GM18907 (cell line): ENCODE data around the gene WEE1.
A peak's percentile ranks its signal among the peaks of the same experiment; 100 is the strongest.
"Not testable (repeated sequence)": the region's sequence is repeated elsewhere in the genome, so short reads cannot be mapped to it uniquely, and the experiment has no call there.

ENCODE experiments used
- ATAC-seq: cut with Tn5 transposase; IDR thresholded peaks from one replicate; pipeline ENCODE4 v1.9.1; 2021; ENCODE audit warnings: mild to moderate bottlenecking, moderate library complexity; ENCODE audit not compliant: unreplicated experiment

WEE1 gene

DNA sequence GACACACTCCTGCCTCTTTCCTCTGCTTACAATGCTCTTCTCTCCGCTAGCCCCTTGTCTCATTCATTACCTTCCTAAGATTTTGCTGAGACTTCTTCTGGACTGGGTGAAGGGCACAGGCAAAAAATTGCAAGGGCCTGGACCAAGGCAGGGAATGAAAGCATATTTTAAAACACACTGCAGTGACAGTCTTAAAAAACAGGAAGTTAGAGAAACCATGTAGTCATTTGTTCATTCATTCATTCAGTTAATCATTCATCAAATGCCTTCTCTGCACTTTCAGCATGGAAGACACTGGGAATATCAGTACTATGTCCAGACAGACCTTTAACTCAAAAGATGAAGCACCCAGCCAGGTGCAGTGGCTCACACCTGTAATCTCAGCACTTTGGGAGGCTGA lies 45.5 kb downstream of the WEE1 start:
- no peak for ATAC-seq

GRCh38 chr11:9619971-9620370 lies 46.5 kb downstream of the WEE1 start:
- ATAC-seq, result no peak

GRCh38 chr11:9622353-9622752 lies 48.9 kb downstream of the WEE1 start:
- ATAC-seq, result not testable (repeated sequence)

- ATAC-seq, result not testable (repeated sequence)
These were observed 49.6 kb downstream of the WEE1 start for GRCh38 chr11:9623053-9623452.

DNA sequence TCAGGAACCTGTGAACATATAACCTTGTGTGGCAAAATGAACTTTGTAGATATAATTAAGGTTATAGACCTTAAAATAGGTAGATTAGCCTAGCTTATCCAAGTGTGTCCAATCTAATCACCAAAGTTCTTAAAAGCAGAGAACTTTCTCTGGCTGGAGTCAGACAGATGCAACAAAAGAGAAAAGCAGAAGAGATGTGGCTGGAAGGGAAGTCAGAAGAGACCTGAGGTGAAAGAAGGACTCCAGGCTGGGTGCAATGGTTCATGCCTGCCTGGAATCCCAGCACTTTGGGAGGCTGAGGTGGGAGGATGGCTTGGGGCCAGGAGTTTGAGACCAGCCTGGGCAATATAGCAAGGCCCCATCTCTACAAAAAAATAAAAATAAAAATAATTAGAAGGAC lies 51.0 kb downstream of the WEE1 start:
- no peak for ATAC-seq

- no peak for ATAC-seq
These were observed 51.7 kb downstream of the WEE1 start for GRCh38 chr11:9625162-9625561.

DNA sequence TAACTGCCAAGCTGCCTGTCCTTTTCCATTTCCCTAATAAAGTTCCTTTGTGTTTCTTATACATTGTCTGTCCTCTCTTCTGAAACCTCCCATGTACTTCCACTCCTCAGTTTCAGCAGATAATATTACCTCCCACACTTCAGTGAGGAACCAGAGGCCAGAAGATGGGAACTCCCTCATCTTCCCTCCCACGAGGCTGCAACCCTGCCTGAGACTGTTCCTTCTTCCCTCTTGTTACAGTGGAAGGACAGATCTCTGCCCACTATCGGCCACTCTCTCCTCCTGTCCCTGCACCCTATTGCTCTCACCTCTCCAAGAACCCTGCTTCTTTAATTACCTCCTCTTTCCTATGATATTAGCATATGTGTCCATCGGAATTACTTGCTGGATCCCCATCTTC lies 52.3 kb downstream of the WEE1 start:
- ATAC-seq, result no peak

DNA sequence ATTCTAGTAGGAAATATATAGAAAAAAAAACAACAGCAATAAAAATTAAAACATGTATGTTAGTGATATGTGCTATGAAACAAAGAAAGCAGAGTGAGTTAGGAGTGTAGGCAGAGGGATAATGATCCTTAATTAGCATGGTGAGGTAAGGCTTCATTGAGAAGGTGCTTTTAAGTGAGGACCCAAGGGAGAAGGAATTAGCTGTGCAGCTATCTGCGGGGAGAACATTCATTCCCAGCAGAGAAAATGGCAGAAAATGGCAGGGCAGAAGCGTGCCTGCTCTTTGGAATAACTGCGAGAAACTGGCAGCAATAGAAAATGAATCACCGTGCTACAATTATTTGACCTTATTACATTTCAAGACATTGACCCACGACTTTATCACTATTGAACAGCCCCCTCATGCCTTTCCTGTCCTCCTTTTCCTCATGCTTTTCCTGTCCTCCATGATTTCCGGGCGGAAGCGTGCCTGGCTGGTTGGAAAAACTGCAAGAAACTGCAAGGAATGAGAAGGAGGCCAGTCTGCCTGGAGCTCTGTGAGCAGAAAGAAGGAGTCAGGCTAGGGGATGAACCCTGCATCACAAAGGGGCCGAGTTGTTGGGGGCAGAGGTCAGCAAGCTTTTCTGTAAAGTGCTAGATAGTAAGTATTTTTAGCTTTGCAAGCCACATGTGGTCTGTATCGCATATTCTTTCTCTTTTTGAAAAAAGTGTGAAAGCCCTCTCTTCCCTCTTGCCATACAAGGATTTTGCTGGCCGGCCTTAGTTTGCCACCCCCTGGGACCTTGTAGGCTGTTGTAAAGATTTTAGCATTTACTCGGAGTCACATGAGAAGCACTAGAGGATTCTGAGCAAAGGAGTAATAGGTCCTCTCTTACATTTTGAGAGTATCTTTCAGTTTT lies 53.3 kb downstream of the WEE1 start:
- ATAC-seq, result no peak

DNA sequence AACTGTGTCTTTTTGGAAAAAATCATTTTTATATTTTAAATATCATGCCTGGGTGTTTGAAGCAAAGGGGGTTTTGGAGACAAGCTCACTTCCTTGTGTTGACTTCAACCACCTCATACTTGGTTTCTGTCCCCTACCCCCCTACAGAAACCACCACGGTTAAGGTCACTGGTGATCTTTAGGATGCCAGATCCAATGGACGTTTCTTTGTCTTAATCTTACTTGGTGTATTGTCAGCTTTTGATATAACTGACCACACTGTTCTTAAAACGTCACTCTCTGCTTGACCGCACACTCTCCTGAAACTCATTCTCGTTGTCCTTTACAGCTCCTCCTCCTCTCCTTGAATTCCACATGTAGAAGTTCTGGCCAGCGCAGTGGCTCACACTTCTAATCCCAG lies 55.6 kb downstream of the WEE1 start:
- ATAC-seq, result peak; percentile 49

- ATAC-seq, result no peak
These were observed 60.2 kb downstream of the WEE1 start for GRCh38 chr11:9633679-9634078.

GRCh38 chr11:9636691-9637090 lies 63.2 kb downstream of the WEE1 start:
- no peak for ATAC-seq

GRCh38 chr11:9639099-9639498 lies 65.6 kb downstream of the WEE1 start:
- no peak for ATAC-seq
